ENCODE results near the gene PARD3B. TPM values are rescaled to one million over a fixed set of nuclear protein-coding genes. Genes with fewer than 3 reads are reported as not detected.

The PARD3B gene
- total and polyA plus RNA-seq, 12 donors, result 0.46 to 12.4 (median 8.3) TPM

- no peak for ATAC-seq
- intact Hi-C loops (cut with DNase I), result no loop called here
- 91 to 92% methylated on average over 4 of the region's 4 CpGs for WGBS, 2 donors
These were observed 1111.7 kb downstream of the PARD3B start for GRCh38 chr2:205656941-205657340.

DNA sequence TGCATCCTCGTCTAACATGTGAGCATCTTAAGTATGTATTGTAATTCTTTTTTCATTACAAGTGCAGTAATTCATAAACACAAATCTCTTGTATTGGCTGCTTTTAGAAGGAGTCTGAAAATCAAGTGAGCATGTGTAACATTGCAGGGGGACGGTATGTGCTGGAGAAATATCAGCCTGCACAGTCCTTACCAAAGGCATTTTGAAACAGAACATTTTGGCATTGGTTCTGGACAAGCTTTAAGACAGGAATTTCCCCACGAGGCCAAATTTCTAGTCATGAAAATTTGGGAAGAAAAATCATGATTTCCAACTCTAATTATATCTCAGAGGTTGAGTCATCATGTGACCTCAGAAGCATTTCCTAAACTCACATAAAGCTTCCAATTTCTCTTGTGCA, 1112.3 kb downstream of the PARD3B start:
- Histone ChIP-seq H3K9me3 (peaks cover 0 to 6% (median 0%) of the 10 kb centered on the region in 11 donors), H3K27me3 (peaks cover 0 to 3% (median 0%) of the 10 kb centered on the region in 7 donors), H3K4me1 (peaks cover 0 to 22% (median 3%) of the 10 kb centered on the region in 9 donors), H3K4me3 (no peak overlapping the region), H3K36me3 (no peaks in the 10 kb centered on the region), H3K27ac (no peak overlapping the region)
- TF ChIP-seq, protein P1, sequence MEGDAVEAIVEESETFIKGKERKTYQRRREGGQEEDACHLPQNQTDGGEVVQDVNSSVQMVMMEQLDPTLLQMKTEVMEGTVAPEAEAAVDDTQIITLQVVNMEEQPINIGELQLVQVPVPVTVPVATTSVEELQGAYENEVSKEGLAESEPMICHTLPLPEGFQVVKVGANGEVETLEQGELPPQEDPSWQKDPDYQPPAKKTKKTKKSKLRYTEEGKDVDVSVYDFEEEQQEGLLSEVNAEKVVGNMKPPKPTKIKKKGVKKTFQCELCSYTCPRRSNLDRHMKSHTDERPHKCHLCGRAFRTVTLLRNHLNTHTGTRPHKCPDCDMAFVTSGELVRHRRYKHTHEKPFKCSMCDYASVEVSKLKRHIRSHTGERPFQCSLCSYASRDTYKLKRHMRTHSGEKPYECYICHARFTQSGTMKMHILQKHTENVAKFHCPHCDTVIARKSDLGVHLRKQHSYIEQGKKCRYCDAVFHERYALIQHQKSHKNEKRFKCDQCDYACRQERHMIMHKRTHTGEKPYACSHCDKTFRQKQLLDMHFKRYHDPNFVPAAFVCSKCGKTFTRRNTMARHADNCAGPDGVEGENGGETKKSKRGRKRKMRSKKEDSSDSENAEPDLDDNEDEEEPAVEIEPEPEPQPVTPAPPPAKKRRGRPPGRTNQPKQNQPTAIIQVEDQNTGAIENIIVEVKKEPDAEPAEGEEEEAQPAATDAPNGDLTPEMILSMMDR (IDR thresholded peaks at IDR 0.05), result no peak
- no peak for DNase-seq
- intact Hi-C loops (cut with DNase I), result no loop called here
- WGBS, 2 donors, result 61 to 65% methylated on average over 3 of the region's 3 CpGs
- peak in 3 of 8 donors; percentile 43 to 63 (median 57) for ATAC-seq

More at GRCh38 chr2:205656941-205657340, 1111.7 kb downstream of the PARD3B start:
- Histone ChIP-seq H3K4me3 (no peak overlapping the region), H3K27ac (no peak overlapping the region), H3K27me3 (peaks cover 0 to 3% (median 0%) of the 10 kb centered on the region in 7 donors), H3K36me3 (no peaks in the 10 kb centered on the region), H3K9me3 (peaks cover 0 to 2% (median 0%) of the 10 kb centered on the region in 11 donors), H3K4me1 (peaks cover 0 to 22% (median 3%) of the 10 kb centered on the region in 9 donors)
- no peak for DNase-seq
- TF ChIP-seq, protein P1 (IDR thresholded peaks at IDR 0.05), result no peak

GRCh38 chr2:205658068-205658467, 1112.8 kb downstream of the PARD3B start:
- Histone ChIP-seq H3K36me3 (no peaks in the 10 kb centered on the region), H3K9me3 (peaks cover 0 to 6% (median 0%) of the 10 kb centered on the region in 11 donors), H3K27me3 (peaks cover 0 to 3% (median 0%) of the 10 kb centered on the region in 7 donors), H3K4me1 (peaks cover 0 to 22% (median 3%) of the 10 kb centered on the region in 9 donors), H3K27ac (no peak overlapping the region), H3K4me3 (no peak overlapping the region)
- 85 to 91% methylated on average over 2 of the region's 2 CpGs for WGBS, 2 donors
- no peak for ATAC-seq
- TF ChIP-seq, protein P1 (IDR thresholded peaks at IDR 0.05), result no peak
- intact Hi-C loops (cut with DNase I), result no loop called here
- no peak for DNase-seq

GRCh38 chr2:205658572-205658971, 1113.3 kb downstream of the PARD3B start:
- ATAC-seq, result no peak
- intact Hi-C loops (cut with DNase I), result no loop called here
- Histone ChIP-seq H3K36me3 (no peaks in the 10 kb centered on the region), H3K4me1 (peaks cover 0 to 22% (median 3%) of the 10 kb centered on the region in 9 donors), H3K4me3 (no peak overlapping the region), H3K9me3 (peaks cover 0 to 6% (median 0%) of the 10 kb centered on the region in 11 donors), H3K27ac (no peak overlapping the region), H3K27me3 (peaks cover 0 to 3% (median 0%) of the 10 kb centered on the region in 7 donors)
- WGBS, 2 donors, result 97% methylated on average over 2 of the region's 2 CpGs
- no peak for DNase-seq
- TF ChIP-seq, protein P1 (IDR thresholded peaks at IDR 0.05), result no peak

Measured in heart right ventricle (tissue), 16 donors.